ENCODE measurements around the gene UMAD1.

DNA sequence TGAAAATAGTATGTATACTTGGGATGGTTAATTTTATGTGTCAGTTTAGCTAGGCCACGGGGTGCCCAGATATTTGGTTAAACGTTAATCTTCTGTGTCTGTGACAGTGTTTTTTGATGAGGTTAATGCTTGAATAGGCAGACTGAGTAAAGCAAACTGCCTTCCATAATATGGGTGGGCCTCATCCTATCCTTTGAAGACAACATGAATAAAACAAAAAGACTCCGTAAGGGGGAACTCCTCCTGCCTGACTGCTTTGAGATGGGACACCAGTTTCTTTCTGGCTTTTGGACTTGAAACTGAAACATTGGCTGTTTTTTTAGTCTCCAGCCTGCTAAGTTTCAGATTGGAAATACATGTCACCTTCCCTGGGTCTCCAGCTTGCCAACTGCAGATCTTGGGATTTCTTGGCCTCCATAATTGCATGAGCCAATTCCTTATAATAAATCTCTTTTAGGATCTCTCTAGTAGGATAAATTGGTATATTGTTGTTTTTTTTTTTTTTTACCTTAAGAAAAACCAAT lies 268.1 kb downstream of the UMAD1 start:
- TF ChIP-seq, protein P1, sequence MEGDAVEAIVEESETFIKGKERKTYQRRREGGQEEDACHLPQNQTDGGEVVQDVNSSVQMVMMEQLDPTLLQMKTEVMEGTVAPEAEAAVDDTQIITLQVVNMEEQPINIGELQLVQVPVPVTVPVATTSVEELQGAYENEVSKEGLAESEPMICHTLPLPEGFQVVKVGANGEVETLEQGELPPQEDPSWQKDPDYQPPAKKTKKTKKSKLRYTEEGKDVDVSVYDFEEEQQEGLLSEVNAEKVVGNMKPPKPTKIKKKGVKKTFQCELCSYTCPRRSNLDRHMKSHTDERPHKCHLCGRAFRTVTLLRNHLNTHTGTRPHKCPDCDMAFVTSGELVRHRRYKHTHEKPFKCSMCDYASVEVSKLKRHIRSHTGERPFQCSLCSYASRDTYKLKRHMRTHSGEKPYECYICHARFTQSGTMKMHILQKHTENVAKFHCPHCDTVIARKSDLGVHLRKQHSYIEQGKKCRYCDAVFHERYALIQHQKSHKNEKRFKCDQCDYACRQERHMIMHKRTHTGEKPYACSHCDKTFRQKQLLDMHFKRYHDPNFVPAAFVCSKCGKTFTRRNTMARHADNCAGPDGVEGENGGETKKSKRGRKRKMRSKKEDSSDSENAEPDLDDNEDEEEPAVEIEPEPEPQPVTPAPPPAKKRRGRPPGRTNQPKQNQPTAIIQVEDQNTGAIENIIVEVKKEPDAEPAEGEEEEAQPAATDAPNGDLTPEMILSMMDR (IDR thresholded peaks at IDR 0.05), result no peak
- TF ChIP-seq POLR2A (IDR thresholded peaks at IDR 0.05), result no peak

Measured in testis (tissue), 2 donors.